GM12878 (cell line): ENCODE measurements around the gene NBEAL1. TPM values are rescaled to one million over a fixed set of nuclear protein-coding genes. Genes with fewer than 3 reads are reported as not detected.

Experiments used
- ATAC-seq: fragments of 200-7000 bp; cut with Tn5 transposase; 3 replicates; pipeline ENCODE4 v1.9.1; 2020; ENCODE audit warnings: mild to moderate bottlenecking, moderate library complexity
- BruUV-seq: library from RNA; stranded (reverse); fragments of 400-500 nt; replicated peaks from 2 replicates; lab custom pipeline; 2021; lab: Mats Ljungman, UMichigan
- CTCF ChIA-PET: fragments of 300-600 bp; sonication (Branson Sonifier 250); formaldehyde crosslinking; extraction: SDS; loops from one replicate; lab custom pipeline; 2021; ENCODE audit warnings: inconsistent platforms; lab: Yijun Ruan, JAX
- POLR2A ChIA-PET: fragments of 350-600 bp; formaldehyde crosslinking; extraction: SDS; loops from one replicate; lab custom pipeline; 2021; ENCODE audit warnings: inconsistent platforms; lab: Charles Lee
- RAD21 ChIA-PET: fragments of 300-600 bp; sonication (Branson Sonifier 250); formaldehyde crosslinking; loops from one replicate; lab custom pipeline; 2023; ENCODE audit warnings: antibody characterized with exemption; ENCODE audit not compliant: unreplicated experiment; lab: Charles Lee
- SMC1A ChIA-PET: fragments of 300-600 bp; sonication (Branson Sonifier 250); formaldehyde crosslinking; loops from one replicate; lab custom pipeline; 2023; ENCODE audit not compliant: unreplicated experiment, uncharacterized antibody; lab: Charles Lee
- DNase-seq: peaks from one replicate; pipeline ENCODE4 v3.0.0-alpha.2; 2011; ENCODE audit warnings: low read depth, low spot score
- FAIRE-seq: peaks from 3 replicates; lab custom pipeline; 2011; peaks lifted over from hg19 to GRCh38; lab: Jason Lieb, UNC
- H2AFZ ChIP-seq: 2 replicates; pipeline ENCODE4 v1.6.0; 2011; ENCODE audit warnings: low read depth, low read length, control low read depth; ENCODE audit not compliant: control insufficient read depth
- H3K27ac ChIP-seq: 2 replicates; pipeline ENCODE4 v1.5.1; 2011; ENCODE audit warnings: control low read depth; ENCODE audit not compliant: control insufficient read depth, insufficient read depth
- H3K27me3 ChIP-seq, 2 experiments: replicated peaks in 1 of 2; 2 replicates each; pipeline versions ENCODE4 v1.6.0 to v1.6.1; 2011; ENCODE audit warnings: low read length in 1 of 2; ENCODE audit not compliant: control insufficient read depth in 2 of 2, insufficient read depth in 2 of 2
- H3K36me3 ChIP-seq, 2 experiments: 2 replicates each; pipeline ENCODE4 v1.5.1; 2011; ENCODE audit warnings: low read length in 1 of 2; ENCODE audit not compliant: control insufficient read depth in 2 of 2, insufficient read depth in 2 of 2
- H3K4me1 ChIP-seq: 2 replicates; pipeline ENCODE4 v1.6.1; 2011; ENCODE audit warnings: mild to moderate bottlenecking, low read length, moderate library complexity, mixed read lengths; ENCODE audit not compliant: control insufficient read depth, insufficient read depth
- H3K4me2 ChIP-seq: 2 replicates; pipeline ENCODE4 v1.6.0; 2011; ENCODE audit warnings: control low read depth; ENCODE audit not compliant: control insufficient read depth, insufficient read depth
- H3K4me3 ChIP-seq: fragments of 200-600 bp; sonication (generic); 2 replicates; pipeline ENCODE4 v1.5.1; 2016
- H3K79me2 ChIP-seq: 2 replicates; pipeline ENCODE4 v1.6.0; 2011; ENCODE audit warnings: low read length; ENCODE audit not compliant: control insufficient read depth, insufficient read depth
- H3K9ac ChIP-seq: 2 replicates; pipeline ENCODE4 v1.8.0; 2011; ENCODE audit warnings: low read length, control low read depth, mixed read lengths; ENCODE audit not compliant: control insufficient read depth, insufficient read depth
- H3K9me3 ChIP-seq: replicated peaks from 3 replicates; pipeline ENCODE4 v1.5.1; 2011; ENCODE audit warnings: mild to moderate bottlenecking, low read length; ENCODE audit not compliant: control insufficient read depth, insufficient read depth
- H4K20me1 ChIP-seq: 2 replicates; pipeline ENCODE4 v1.6.0; 2011; ENCODE audit not compliant: control insufficient read depth, insufficient read depth
- CHD4 ChIP-seq: fragments of 200-600 bp; sonication (generic); IDR thresholded peaks from 2 replicates; pipeline ENCODE4 v1.6.1; 2016; ENCODE audit warnings: mild to moderate bottlenecking
- HCFC1 ChIP-seq: fragments of 150-350 bp; IDR thresholded peaks from 2 replicates; pipeline ENCODE4 v1.6.1; 2014; ENCODE audit warnings: low read length
- PML ChIP-seq: IDR thresholded peaks from 2 replicates; pipeline ENCODE4 v1.6.1; 2012; ENCODE audit warnings: low read length, inconsistent platforms
- RAD21 ChIP-seq: IDR thresholded peaks from 2 replicates; pipeline ENCODE4 v1.6.1; 2011; ENCODE audit warnings: mild to moderate bottlenecking, low read depth, low read length, moderate library complexity; ENCODE audit not compliant: insufficient read depth
- RUNX3 ChIP-seq: IDR thresholded peaks from 2 replicates; pipeline ENCODE4 v1.6.1; 2012; ENCODE audit warnings: low read length, inconsistent platforms
- WGBS: methylation state at CpG from one replicate; pipeline ENCODE4 v1.1.6; 2016; ENCODE audit warnings: low lambda C conversion rate; ENCODE audit not compliant: insufficient replicate concordance, insufficient coverage; ENCODE audit errors: missing lambda C conversion rate; 5-methylcytosine and 5-hydroxymethylcytosine counted together
- in situ Hi-C: fragments of 300-500 bp; cut with MboI; formaldehyde crosslinking; loops from 9 replicates; pipeline ENCODE4 v1.14.3; 2018; ENCODE audit warnings: mixed read lengths
- intact Hi-C: fragments of 100-400 bp; cut with micrococcal nuclease; formaldehyde crosslinking; loops from one replicate; pipeline ENCODE4 v1.14.2; 2022; ENCODE audit not compliant: unreplicated experiment
- polyA plus RNA-seq, 11 experiments: library from polyadenylated mRNA; depleted of rRNA in 4 of 11; unstranded in 6 of 11; stranded (reverse) in 5 of 11; fragments of >200 nt; fragmentation: Nextera tagmentation in 4 of 11; fragmentation: Illumina TruSeq in 1 of 11; extraction: Ambion mirVana in 4 of 11; extraction: Trizol in 1 of 11; gene quantifications; 1 replicate in 1 of 11; 2 replicates in 10 of 11; pipeline versions ENCODE4 v1.2.1 to v1.2.3, GENCODE V29; 2011 to 2016; ENCODE audit warnings: inconsistent platforms in 2 of 11, missing spikeins in 2 of 11, low read depth in 1 of 11
- total RNA-seq, 4 experiments: library from RNA; depleted of rRNA in 3 of 4; stranded (reverse); fragments of >200 nt in 3 of 4; fragmentation: Illumina TruSeq in 1 of 4; extraction: Trizol in 1 of 4; gene quantifications; 2 replicates each; pipeline versions ENCODE4 v1.2.1 to v1.2.3, GENCODE V29; 2013 to 2021
- TF ChIP-seq, protein P1 (sequence below): fragments of 450-650 bp; IDR thresholded peaks from 2 replicates; pipeline ENCODE4 v1.6.1; 2016; ENCODE audit warnings: mild to moderate bottlenecking
- TF ChIP-seq, protein P2 (sequence below), 3 experiments: IDR thresholded peaks in 2 of 3; conservative IDR thresholded peaks in 1 of 3; 2 replicates each; pipeline ENCODE4 v1.5.1; 2011; ENCODE audit warnings: low read depth in 3 of 3, low read length in 3 of 3, mild to moderate bottlenecking in 3 of 3, control low read depth in 2 of 3, moderate library complexity in 2 of 3, inconsistent platforms in 1 of 3, mixed read lengths in 1 of 3; ENCODE audit not compliant: control insufficient read depth in 2 of 3, insufficient read depth in 1 of 3; ENCODE audit errors: extremely low read depth in 1 of 3

The NBEAL1 gene
- total and polyA plus RNA-seq, 10 of the 15 experiments (the other 5 are each of a cell fraction or from before 2014, with no cell fraction given) = 1.9 to 16.1 (median 7.2) TPM

DNA sequence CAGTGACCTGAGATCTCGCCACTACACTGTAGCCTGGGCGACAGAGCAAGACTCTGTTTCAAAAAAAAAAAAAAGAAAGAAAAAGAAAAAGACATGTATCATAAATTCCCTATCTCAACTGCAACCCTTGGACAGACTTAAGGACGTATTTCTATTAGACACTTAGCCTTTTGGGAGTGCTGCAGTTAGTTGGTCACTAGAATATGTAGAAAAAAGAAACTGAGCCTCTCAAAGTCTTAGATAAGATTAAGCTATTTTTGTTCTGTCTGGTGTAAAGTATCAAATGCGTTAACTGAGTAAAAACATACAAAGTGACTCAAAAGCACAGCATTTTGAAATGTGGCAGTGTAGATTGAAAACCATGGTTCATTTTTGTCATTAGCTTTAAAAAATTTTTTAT, 7.3 kb downstream of the NBEAL1 start:
- Histone ChIP-seq H3K4me1 (peaks cover 8% of the 10 kb centered on the region), H4K20me1 (no peaks in the 10 kb centered on the region), H3K4me3 (no peak overlapping the region), H3K9ac (no peak overlapping the region), H3K9me3 (no peaks in the 10 kb centered on the region), H3K27me3 (no peaks in the 10 kb centered on the region), H3K79me2 (peaks cover 16% of the 10 kb centered on the region)
- SMC1A ChIA-PET = interaction anchor here (1.2 to 1.8 kb wide), 2 partner anchors 10 to 148 kb away, joined by 3 to 12 read pairs; no protein-coding TSS in a partner anchor
- TF ChIP-seq, protein P1, sequence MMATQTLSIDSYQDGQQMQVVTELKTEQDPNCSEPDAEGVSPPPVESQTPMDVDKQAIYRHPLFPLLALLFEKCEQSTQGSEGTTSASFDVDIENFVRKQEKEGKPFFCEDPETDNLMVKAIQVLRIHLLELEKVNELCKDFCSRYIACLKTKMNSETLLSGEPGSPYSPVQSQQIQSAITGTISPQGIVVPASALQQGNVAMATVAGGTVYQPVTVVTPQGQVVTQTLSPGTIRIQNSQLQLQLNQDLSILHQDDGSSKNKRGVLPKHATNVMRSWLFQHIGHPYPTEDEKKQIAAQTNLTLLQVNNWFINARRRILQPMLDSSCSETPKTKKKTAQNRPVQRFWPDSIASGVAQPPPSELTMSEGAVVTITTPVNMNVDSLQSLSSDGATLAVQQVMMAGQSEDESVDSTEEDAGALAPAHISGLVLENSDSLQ = no peak
- TF ChIP-seq CHD4 (no peak), RAD21 (no peak), PML (no peak), RUNX3 (no peak), HCFC1 (no peak)
- TF ChIP-seq, protein P2, sequence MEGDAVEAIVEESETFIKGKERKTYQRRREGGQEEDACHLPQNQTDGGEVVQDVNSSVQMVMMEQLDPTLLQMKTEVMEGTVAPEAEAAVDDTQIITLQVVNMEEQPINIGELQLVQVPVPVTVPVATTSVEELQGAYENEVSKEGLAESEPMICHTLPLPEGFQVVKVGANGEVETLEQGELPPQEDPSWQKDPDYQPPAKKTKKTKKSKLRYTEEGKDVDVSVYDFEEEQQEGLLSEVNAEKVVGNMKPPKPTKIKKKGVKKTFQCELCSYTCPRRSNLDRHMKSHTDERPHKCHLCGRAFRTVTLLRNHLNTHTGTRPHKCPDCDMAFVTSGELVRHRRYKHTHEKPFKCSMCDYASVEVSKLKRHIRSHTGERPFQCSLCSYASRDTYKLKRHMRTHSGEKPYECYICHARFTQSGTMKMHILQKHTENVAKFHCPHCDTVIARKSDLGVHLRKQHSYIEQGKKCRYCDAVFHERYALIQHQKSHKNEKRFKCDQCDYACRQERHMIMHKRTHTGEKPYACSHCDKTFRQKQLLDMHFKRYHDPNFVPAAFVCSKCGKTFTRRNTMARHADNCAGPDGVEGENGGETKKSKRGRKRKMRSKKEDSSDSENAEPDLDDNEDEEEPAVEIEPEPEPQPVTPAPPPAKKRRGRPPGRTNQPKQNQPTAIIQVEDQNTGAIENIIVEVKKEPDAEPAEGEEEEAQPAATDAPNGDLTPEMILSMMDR (IDR thresholded peaks at IDR 0.05 in 2 of 3, conservative IDR thresholded peaks at IDR 0.05 in 1 of 3; ENCODE audit: control insufficient read depth in 2 of 3, extremely low read depth in 1 of 3, insufficient read depth in 1 of 3, low read depth in 3 of 3, low read length in 3 of 3) = no peak
- TF ChIP-seq, all 136 proteins: peak for 0
- H3K36me3 ChIP-seq = no peaks in the 10 kb centered on the region
- no peak overlapping the region for H2AFZ ChIP-seq
- no TSS peak for BruUV-seq
- in situ Hi-C loops (no loop called here), intact Hi-C loops (no loop called here)
- 2% methylated on average over 3 of the region's 4 CpGs for WGBS
- ChIA-PET CTCF (interaction anchor here (0.8 to 1.5 kb wide), 3 partner anchors 10 to 12 kb away, joined by 4 to 5 read pairs (median 4); no protein-coding TSS in a partner anchor), POLR2A (interaction anchor here (0.9 to 2.3 kb wide), 3 partner anchors 8 to 110 kb away, joined by 3 to 10 read pairs (median 3); partner anchors contain the start of gene WDR12), RAD21 (interaction anchor here (0.9 kb wide), 1 partner anchor 110 kb away, joined by 3 read pairs; the partner anchor contains the start of genes CARF and WDR12)
- H3K4me2 ChIP-seq = peak overlapping the region; percentile 26
- no peak overlapping the region for H3K27ac ChIP-seq
- ATAC-seq = no peak
- no peak for FAIRE-seq
- no peak for DNase-seq
